Urinary bladder (tissue), 4 donors: Measurements from ENCODE around the gene ADNP. TPM values are rescaled to one million over a fixed set of nuclear protein-coding genes. Genes with fewer than 3 reads are reported as not detected.

ENCODE experiments used
- DNase-seq: peaks from one replicate; pipeline ENCODE4 v3.0.0-alpha.2; 2015; ENCODE audit errors: extremely low spot score
- H3K27ac ChIP-seq: one replicate; pipeline ENCODE4 v1.5.1; 2013; ENCODE audit warnings: low read depth, mild to moderate bottlenecking, moderate library complexity
- H3K36me3 ChIP-seq: one replicate; pipeline ENCODE4 v1.6.1; 2013; ENCODE audit warnings: mild to moderate bottlenecking, moderate library complexity; ENCODE audit not compliant: insufficient read depth
- H3K4me1 ChIP-seq: one replicate; pipeline ENCODE4 v1.6.1; 2013; ENCODE audit warnings: mild to moderate bottlenecking, moderate library complexity; ENCODE audit not compliant: insufficient read depth
- H3K4me3 ChIP-seq: one replicate; pipeline ENCODE4 v1.5.1; 2013; ENCODE audit warnings: low read depth, low read length
- WGBS: extraction: QIAGEN DNeasy Blood & Tissue Kit; methylation state at CpG from one replicate; pipeline ENCODE4 v1.1.7; 2013; 5-methylcytosine and 5-hydroxymethylcytosine counted together
- polyA plus RNA-seq: library from polyadenylated mRNA; stranded (reverse); fragments of 200-250 nt; gene quantifications from one replicate; pipeline ENCODE4 v1.2.3, GENCODE V29; 2013
- total RNA-seq: library from RNA; depleted of rRNA; stranded (reverse); fragments of >200 nt; gene quantifications from one replicate; pipeline ENCODE4 v1.2.3, GENCODE V29; 2014
- donor health status: healthy with polysubstance abuse.
- donor health status: healthy.

Gene ADNP
- total and polyA plus RNA-seq, 2 donors, result 36.2 to 92.2 TPM

GRCh38 chr20:50904067-50904570, 27.1 kb downstream of the ADNP start:
- 69% methylated on average over 6 of the region's 6 CpGs for WGBS
- Histone ChIP-seq H3K27ac (no peak overlapping the region), H3K4me3 (no peak overlapping the region), H3K4me1 (no peaks in the 10 kb centered on the region), H3K36me3 (peaks cover 3% of the 10 kb centered on the region)
- no peak for DNase-seq

GRCh38 chr20:50903353-50904051, 27.7 kb downstream of the ADNP start:
- Histone ChIP-seq H3K4me3 (no peak overlapping the region), H3K27ac (no peak overlapping the region), H3K4me1 (no peaks in the 10 kb centered on the region), H3K36me3 (peaks cover 3% of the 10 kb centered on the region)
- no peak for DNase-seq
- WGBS, result 71% methylated on average over 8 of the region's 8 CpGs

GRCh38 chr20:50901301-50901700, 29.9 kb downstream of the ADNP start:
- no peak overlapping the region for H3K27ac ChIP-seq
- no peaks in the 10 kb centered on the region for H3K4me1 ChIP-seq
- no peak for DNase-seq
- WGBS, result 97% methylated on average over 1 of the region's 1 CpG
- H3K4me3 ChIP-seq, result no peak overlapping the region
- H3K36me3 ChIP-seq, result peaks cover 3% of the 10 kb centered on the region

- 93% methylated on average over 7 of the region's 7 CpGs for WGBS
- peaks cover 3% of the 10 kb centered on the region for H3K36me3 ChIP-seq
These were observed 31.0 kb downstream of the ADNP start for GRCh38 chr20:50900261-50900660.

GRCh38 chr20:50898475-50898874, 32.8 kb downstream of the ADNP start:
- WGBS, result 83% methylated on average over 1 of the region's 1 CpG
- Histone ChIP-seq H3K27ac (no peak overlapping the region), H3K4me1 (no peaks in the 10 kb centered on the region), H3K36me3 (no peaks in the 10 kb centered on the region), H3K4me3 (no peak overlapping the region)
- DNase-seq, result no peak

More at GRCh38 chr20:50900261-50900660, 31.0 kb downstream of the ADNP start:
- Histone ChIP-seq H3K4me1 (no peaks in the 10 kb centered on the region), H3K27ac (no peak overlapping the region), H3K4me3 (no peak overlapping the region)
- no peak for DNase-seq

GRCh38 chr20:50895111-50895830, 36.0 kb downstream of the ADNP start:
- Histone ChIP-seq H3K36me3 (peaks cover 5% of the 10 kb centered on the region), H3K27ac (no peak overlapping the region), H3K4me3 (no peak overlapping the region), H3K4me1 (no peaks in the 10 kb centered on the region)
- 95% methylated on average over 8 of the region's 8 CpGs for WGBS
- no peak for DNase-seq

GRCh38 chr20:50893620-50894019, 37.6 kb downstream of the ADNP start:
- H3K4me1 ChIP-seq, result no peaks in the 10 kb centered on the region
- H3K27ac ChIP-seq, result no peak overlapping the region
- 96% methylated on average over 7 of the region's 7 CpGs for WGBS
- no peak overlapping the region for H3K4me3 ChIP-seq
- DNase-seq, result no peak
- H3K36me3 ChIP-seq, result peaks cover 7% of the 10 kb centered on the region

GRCh38 chr20:50892394-50892793, 38.8 kb downstream of the ADNP start:
- no peak overlapping the region for H3K4me3 ChIP-seq
- DNase-seq, result no peak
- no peak overlapping the region for H3K27ac ChIP-seq
- WGBS, result 93% methylated on average over 8 of the region's 8 CpGs
- H3K36me3 ChIP-seq, result peaks cover 7% of the 10 kb centered on the region
- no peaks in the 10 kb centered on the region for H3K4me1 ChIP-seq

- no peak overlapping the region for H3K4me3 ChIP-seq
- H3K27ac ChIP-seq, result no peak overlapping the region
- peaks cover 7% of the 10 kb centered on the region for H3K36me3 ChIP-seq
- DNase-seq, result no peak
- WGBS, result 77% methylated on average over 5 of the region's 5 CpGs
- H3K4me1 ChIP-seq, result no peaks in the 10 kb centered on the region
These were observed 40.1 kb downstream of the ADNP start for GRCh38 chr20:50891138-50891537.

GRCh38 chr20:50887576-50887975, 43.7 kb downstream of the ADNP start:
- no peak overlapping the region for H3K4me3 ChIP-seq
- peaks cover 7% of the 10 kb centered on the region for H3K36me3 ChIP-seq
- 89% methylated on average over 3 of the region's 3 CpGs for WGBS
- H3K27ac ChIP-seq, result no peak overlapping the region
- DNase-seq, result no peak
- H3K4me1 ChIP-seq, result no peaks in the 10 kb centered on the region

GRCh38 chr20:50886184-50886790, 45.0 kb downstream of the ADNP start:
- WGBS, result 78% methylated on average over 12 of the region's 12 CpGs
- no peak for DNase-seq
- no peak overlapping the region for H3K27ac ChIP-seq
- H3K4me3 ChIP-seq, result no peak overlapping the region
- no peaks in the 10 kb centered on the region for H3K4me1 ChIP-seq
- peaks cover 4% of the 10 kb centered on the region for H3K36me3 ChIP-seq

- no peak for DNase-seq
- H3K4me3 ChIP-seq, result no peak overlapping the region
- no peak overlapping the region for H3K27ac ChIP-seq
- no peaks in the 10 kb centered on the region for H3K4me1 ChIP-seq
- peaks cover 2% of the 10 kb centered on the region for H3K36me3 ChIP-seq
- WGBS, result 89% methylated on average over 5 of the region's 5 CpGs
These were observed 45.5 kb downstream of the ADNP start for GRCh38 chr20:50885781-50886180.

- Histone ChIP-seq H3K27ac (no peak overlapping the region), H3K4me3 (no peak overlapping the region), H3K4me1 (no peaks in the 10 kb centered on the region), H3K36me3 (peaks cover 2% of the 10 kb centered on the region)
- 73% methylated on average over 7 of the region's 7 CpGs for WGBS
- DNase-seq, result no peak
These were observed 46.2 kb downstream of the ADNP start for GRCh38 chr20:50885068-50885467.

GRCh38 chr20:50883856-50884255, 47.4 kb downstream of the ADNP start:
- no peak overlapping the region for H3K27ac ChIP-seq
- H3K4me1 ChIP-seq, result no peaks in the 10 kb centered on the region
- H3K4me3 ChIP-seq, result no peak overlapping the region
- 83% methylated on average over 11 of the region's 11 CpGs for WGBS
- DNase-seq, result no peak
- H3K36me3 ChIP-seq, result peaks cover 2% of the 10 kb centered on the region
